SH-SY5Y (cell line): ENCODE measurements around the gene SH3TC1.

Experiments
- GATA2 ChIP-seq: IDR thresholded peaks from 2 replicates; pipeline ENCODE4 v1.6.1; 2011; ENCODE audit warnings: mild to moderate bottlenecking, low read depth, low read length
- GATA3 ChIP-seq: IDR thresholded peaks from 2 replicates; pipeline ENCODE4 v1.6.1; 2011; ENCODE audit warnings: low read depth, mild to moderate bottlenecking, low read length, moderate library complexity

- no peak for TF ChIP-seq GATA2
- no peak for TF ChIP-seq GATA3
These were observed 22.3 kb upstream of the SH3TC1 start for GRCh38 chr4:8176547-8177399.
